ENCODE results near the gene ANKRD11.
A peak's percentile ranks its signal among the peaks of the same experiment; 100 is the strongest.

Gene ANKRD11

DNA sequence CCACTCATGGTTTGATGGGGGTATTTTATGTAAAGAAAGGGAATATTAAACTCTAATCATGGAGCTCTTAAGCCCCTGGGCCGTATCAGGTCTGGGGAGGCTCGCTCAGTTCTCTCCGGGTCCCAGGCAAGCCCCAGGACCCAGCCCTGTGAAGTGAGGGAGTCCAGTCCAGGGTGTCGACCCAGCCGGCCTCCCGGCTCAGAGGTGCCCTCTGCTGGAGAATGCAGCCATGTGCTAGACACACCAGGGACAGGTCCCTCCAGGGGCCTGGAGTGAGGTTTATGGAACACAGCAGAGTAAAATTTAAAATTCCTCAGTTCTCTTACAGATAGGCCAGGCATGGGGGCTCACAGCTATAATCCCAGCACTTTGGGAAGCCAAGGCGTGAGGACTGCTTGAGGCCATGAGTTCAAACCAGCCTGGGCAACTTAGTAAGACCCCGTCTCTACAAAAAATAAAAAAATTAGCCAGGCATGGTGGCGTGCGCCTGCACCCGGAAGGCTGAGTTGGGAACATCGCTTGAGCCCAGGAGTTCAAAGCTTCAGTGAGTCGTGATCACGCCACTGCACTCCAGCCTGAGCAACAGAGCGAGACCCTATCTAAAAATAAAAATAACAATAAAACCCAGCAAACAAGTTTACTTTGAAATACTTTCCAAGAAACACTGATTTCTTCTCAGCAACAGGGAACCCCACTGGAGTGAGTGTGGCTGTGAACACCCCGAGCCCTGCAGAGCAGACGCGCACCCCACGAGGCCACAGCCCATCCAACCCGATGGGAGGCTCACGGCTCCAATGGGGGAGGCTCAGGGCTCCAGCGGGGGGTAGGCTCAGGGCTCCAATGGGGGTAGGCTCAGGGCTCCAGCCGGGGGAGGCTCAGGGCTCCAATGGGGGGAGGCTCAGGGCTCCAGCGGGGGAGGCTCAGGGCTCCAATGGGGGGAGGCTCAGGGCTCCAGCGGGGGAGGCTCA is 200.6 kb downstream of the ANKRD11 start:
- DNase-seq (ENCODE audit: low read depth in 3 of 3, low spot score in 1 of 3): peak; percentile 19 to 58 (median 47)

DNA sequence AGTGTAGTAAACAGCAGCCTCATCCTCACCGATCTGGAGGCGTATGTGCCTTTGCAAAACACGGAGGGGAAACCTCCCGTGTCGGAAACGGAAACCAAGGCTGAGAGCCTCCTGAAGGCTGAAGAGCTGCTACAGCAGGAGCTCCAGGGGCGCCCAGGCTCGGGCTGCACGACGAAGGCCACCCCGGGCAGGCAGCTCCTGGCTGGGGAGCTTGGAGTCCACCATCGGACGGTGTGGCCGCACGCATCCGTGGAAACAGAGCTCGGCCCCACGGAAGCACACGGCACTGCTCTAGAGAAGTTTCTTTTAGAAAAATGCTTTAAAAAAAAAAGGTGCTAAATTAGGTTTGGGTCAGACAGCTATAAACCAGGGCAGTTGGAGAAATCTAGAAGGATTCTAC is 201.4 kb downstream of the ANKRD11 start:
- DNase-seq (ENCODE audit: low read depth in 3 of 3, low spot score in 1 of 3): no peak

DNA sequence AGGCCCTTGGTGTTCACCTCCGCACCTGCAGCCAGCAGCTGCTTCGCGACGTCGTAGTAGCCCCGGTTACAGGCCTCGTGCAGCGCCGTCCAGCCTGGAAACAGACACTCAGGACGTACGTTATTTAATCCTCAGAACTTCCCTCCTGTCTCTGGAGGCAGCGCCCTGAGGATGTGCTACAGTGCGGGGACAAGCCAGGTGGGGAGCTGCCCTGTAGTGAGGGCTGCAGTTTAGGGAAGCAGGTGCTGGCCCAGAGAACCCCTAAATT is 201.8 kb downstream of the ANKRD11 start:
- no peak for DNase-seq (ENCODE audit: low read depth in 3 of 3, low spot score in 1 of 3)

DNA sequence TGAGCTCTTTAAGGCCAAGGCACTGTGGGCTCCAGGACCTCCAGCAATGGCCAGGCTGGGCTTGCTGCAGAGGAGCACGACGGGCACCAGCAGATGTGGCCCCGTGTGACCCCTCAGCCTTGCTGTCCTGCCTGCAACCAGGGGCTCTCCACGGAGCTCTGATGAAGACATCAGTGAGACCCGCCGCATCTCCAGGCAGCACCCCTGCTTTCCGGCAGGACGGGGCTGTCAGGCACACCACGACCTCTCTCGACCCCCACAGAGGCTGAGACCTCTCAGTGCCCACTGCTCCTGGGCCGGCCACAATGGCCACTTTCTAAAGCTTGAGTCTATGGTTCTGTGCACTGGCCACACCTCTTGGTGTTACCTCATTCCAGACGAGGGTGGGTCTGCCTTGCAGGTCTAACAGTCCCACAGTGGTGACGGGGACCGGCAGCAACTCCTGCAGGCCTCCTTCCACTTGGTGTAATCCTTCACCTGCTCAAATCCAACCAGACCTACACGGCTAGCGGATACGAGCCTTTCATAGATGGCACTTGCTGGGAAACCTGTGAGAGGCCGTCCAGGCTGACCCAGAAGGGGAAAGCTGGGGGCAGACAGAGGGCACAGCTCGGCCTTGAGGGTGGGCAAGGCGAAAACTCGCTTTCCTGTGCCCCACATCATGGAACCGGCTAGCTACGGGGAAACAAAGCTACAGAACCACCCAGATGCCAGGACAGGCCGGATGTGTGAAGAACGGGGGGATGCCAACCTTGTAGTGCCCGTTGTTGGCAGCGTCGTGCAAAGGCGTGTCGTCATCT is 202.4 kb downstream of the ANKRD11 start:
- no peak for DNase-seq (ENCODE audit: low read depth in 3 of 3, low spot score in 1 of 3)

GRCh38 chr16:89286096-89286495 is 204.3 kb downstream of the ANKRD11 start:
- DNase-seq (ENCODE audit: low read depth in 3 of 3, low spot score in 1 of 3): no peak

DNA sequence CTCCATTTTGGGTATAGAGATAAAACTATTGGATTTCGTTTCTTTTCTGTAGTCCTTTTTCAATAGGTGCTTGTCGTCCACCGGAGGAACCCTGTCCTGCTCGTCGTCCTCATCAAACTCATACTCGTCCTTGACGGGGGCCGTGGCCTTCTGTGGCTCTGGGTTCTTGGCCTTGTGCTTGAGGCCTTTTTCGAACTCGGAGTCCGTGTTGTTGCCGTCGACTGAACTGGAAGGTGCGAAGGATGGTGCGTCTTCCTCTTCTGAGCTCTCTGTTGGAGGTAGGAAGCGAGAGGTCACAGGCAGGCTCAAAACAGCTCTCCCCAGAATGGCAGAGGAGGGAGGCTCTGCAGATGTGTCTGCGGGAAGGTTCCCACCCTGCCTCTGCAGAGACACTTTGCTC is 205.0 kb downstream of the ANKRD11 start:
- DNase-seq (ENCODE audit: low read depth in 3 of 3, low spot score in 1 of 3): no peak

GRCh38 chr16:89283449-89283848 is 206.9 kb downstream of the ANKRD11 start:
- DNase-seq (ENCODE audit: low read depth in 3 of 3, low spot score in 1 of 3): no peak

DNA sequence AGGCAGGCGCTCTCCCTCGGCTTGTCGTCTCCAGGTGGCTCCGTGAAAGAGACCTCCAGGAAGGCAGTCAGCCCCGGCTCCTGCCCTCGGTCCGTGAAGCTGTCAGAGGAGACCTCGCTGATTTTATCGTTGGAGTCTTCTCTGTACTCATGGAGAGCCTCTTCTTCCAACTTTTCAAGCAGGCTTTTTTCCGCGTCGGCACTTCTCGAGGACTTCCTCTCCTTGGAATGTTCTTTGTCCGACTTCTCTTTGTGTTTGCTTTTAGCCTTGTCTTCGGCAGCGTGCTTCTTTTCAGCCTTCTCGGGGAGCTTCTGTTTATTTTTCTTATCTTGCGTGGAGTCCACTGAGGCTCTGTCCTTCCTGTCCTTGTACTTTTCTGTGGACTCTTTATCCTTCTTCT is 207.8 kb downstream of the ANKRD11 start:
- DNase-seq (ENCODE audit: low read depth in 3 of 3, low spot score in 1 of 3): no peak

DNA sequence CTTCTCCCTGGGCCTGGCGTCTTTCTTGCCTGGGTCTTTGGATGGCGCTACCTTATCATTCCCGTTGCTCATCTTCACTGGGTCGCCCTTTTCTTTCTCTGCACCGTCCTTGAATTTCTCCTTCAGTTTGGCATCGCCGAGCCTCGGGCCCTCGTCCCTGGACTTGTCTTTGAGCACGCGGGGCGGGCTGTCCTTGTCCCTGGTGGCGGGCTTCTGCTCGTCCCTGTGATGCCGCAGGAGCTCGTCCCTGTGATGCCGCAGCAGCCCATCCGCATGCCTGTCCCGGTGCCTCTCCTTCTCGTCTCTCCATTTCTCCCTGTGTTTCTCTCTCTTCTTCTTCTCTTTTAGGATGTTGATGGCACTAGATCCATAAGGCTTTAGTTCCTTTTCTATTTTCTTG is 208.5 kb downstream of the ANKRD11 start:
- DNase-seq (ENCODE audit: low read depth in 3 of 3, low spot score in 1 of 3): no peak

GRCh38 chr16:89281189-89281577 is 209.2 kb downstream of the ANKRD11 start:
- DNase-seq (ENCODE audit: low read depth in 3 of 3, low spot score in 1 of 3): no peak

DNA sequence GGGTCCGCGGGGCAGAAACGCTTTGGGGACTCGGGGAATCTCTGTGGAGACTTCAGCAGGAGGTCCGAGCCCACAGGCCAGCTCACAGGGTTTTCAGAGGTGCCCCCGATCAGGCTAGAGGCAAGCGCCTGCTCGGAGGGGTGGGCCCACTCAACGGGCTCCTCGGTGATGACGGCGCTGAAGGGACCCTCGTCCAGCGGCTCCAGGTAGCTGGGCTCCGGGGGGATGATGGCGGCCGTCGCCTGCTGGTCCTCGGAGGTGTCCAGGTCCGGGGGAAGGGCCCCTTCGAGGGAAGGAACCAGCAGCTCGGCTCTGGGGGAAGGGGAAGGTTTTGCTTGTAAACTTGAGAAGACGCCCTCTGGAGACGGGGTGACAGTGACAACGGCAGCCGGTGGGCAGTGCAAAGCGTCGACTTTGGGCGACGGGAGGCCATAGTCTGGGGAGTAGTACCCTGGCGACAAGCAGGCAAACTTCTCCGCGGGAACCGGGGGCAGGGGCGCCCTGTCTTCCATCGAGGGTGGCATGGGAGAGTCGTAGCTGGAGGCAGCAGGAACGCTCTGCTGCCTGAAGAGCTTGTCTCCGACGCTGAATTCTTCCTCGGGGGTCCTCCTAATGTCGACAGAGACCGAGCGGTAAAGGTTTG is 209.7 kb downstream of the ANKRD11 start:
- DNase-seq (ENCODE audit: low read depth in 3 of 3, low spot score in 1 of 3): no peak

DNA sequence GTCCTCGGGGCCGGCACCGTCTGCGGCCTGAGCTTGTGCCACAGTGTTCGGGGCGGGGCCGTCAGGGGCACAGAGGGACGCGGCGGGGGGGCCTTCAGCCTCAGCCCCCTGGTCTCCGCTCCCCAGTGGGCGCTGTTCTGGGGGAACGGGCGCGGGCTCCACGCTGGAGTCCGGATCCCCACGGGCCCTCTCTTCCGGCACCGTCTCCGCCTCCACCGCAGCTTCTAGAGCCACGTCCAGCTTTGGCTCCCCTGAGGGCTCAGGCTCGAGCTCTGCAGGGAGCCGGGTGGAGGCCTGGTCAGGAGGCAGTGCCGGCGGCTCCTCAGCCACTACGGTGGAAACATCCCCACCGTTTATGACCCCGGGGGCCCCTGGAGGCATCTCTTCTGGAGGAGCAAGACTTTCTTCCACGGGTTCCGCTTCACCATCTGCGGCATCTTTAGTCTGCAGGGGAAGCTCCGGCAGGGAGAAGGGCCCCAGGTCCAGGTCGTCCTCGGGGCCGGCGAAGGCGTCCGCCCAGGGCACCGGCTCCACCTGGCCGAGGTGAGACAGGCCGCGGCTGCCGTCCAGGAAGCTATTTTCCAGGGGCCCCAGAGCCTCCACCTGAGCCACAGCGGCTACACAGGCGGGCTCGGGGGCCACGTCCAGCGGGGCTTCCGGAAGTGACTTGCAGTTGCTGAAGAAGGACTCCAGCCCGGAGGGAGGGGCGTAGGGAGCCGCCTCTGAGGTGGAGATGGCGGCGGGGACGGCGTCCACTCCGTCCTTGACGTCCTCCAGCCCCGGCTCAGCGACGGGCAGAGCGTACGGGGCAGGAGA is 210.5 kb downstream of the ANKRD11 start:
- no peak for DNase-seq (ENCODE audit: low read depth in 3 of 3, low spot score in 1 of 3)

DNA sequence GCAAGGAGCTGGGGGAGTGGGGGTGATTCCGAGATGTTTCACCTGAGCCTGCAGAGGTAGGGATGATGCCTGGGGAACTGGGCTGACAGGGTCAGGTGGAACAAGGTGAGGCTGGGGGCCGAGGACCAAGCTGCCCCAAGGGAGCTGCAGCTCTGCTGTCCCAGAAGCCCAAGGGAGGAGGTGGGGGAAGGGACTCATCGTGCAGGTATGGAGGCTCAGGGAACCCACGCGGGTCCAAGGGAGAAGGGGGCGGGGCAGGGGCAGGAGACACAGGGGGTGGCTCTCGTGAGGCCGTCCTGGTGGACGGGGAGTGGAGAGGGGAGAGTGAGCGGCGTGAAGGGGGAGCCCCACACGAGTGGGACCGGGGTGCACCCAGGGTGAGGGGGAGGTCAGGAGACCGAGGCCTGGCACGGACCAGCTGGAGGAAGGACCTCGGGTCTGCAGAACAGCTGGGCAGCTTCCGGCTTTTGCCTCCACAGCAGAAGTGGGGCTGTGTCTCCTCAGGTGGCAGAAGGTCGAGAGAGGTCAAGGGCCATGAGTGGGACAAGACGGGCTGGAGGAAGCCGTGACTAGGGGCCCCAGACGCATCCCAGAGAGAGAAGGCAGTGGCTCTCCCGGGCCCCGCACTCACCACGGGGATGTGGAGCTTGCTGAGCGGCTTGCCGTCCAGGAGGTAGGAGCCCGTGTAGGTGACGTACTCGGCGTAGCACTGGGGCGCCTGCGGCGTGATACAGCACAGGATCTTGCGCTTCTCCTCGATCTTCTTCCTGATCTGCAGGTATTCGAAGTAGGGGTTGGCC is 211.7 kb downstream of the ANKRD11 start:
- no peak for DNase-seq (ENCODE audit: low read depth in 3 of 3, low spot score in 1 of 3)

GRCh38 chr16:89277641-89278341 is 212.6 kb downstream of the ANKRD11 start:
- no peak for DNase-seq (ENCODE audit: low read depth in 3 of 3, low spot score in 1 of 3)

DNA sequence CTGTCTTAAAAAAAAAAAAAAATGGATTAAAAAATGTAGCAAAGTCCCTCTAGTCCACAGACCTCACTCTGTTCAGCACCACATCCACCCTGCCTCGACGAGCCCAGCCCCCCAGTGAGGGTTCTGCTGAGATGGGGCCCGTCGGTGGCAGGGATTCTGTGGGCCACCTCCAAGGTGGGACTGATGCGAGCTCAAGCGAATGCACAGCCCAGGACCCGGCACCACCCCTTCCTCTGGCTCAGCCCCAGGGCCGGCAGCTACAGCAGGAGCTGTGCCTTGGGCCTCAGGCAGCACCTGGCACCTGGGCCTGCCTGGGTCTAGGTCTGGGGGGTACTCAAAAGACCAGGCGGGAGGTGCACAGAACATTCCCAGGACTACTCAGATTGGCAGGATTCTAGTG is 213.3 kb downstream of the ANKRD11 start:
- no peak for DNase-seq (ENCODE audit: low read depth in 3 of 3, low spot score in 1 of 3)

DNA sequence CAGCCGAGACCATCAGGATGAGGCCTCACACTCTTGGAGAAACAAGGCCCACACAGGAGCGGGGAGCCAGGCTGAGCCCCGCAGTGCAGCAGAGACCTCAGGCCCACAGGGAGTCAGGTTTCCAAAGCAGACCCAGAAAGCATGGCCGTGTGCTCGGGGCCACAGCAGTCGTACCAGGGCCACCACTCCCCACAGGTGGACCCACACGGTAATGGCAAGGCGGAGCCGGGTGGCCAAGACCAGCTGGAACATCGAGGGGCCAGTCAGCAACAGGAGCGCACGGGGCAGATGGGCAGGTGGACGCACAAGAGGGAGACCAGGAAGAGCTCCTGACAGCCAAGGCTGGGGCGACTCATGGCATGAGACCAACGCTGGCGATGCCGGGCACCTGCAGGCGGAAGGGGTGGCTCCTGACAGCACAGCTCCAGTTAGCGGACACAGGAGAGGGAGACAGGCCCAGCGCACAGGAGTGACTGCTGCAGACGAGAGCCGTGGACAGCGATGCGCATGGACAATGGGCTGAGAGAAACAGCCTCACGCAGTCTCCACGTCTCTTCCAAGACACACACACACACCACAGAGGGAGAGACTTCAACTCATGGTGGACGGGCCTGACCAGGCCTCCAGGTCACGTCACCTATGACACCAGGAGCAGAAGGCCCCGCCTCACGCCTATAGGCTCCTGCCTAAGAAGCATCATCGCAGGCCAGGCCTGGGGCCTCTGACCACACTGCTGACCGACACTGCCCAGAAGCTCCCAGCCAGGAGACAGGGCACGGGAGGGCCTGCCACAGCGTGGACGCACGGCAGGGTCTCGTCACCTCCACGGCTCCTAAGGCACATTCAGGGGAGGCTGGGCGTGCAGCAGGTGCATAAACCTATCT is 214.3 kb downstream of the ANKRD11 start:
- DNase-seq (ENCODE audit: low read depth in 3 of 3, low spot score in 1 of 3): no peak

DNA sequence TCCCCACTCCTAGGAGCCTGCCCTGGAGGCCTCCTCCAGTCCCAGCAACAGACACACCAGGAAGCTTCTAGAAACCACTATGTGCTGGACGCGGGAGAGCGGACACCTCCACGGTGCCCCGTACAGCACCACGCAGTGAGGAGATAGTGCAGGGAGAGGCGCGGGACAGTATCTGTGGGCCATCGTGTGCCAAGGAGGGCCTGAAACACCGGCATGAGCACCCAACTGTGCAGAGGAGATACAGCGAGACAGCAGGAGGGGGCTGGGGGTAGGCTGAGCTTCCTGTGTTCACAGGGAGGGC is 215.1 kb downstream of the ANKRD11 start:
- no peak for DNase-seq (ENCODE audit: low read depth in 3 of 3, low spot score in 1 of 3)

DNA sequence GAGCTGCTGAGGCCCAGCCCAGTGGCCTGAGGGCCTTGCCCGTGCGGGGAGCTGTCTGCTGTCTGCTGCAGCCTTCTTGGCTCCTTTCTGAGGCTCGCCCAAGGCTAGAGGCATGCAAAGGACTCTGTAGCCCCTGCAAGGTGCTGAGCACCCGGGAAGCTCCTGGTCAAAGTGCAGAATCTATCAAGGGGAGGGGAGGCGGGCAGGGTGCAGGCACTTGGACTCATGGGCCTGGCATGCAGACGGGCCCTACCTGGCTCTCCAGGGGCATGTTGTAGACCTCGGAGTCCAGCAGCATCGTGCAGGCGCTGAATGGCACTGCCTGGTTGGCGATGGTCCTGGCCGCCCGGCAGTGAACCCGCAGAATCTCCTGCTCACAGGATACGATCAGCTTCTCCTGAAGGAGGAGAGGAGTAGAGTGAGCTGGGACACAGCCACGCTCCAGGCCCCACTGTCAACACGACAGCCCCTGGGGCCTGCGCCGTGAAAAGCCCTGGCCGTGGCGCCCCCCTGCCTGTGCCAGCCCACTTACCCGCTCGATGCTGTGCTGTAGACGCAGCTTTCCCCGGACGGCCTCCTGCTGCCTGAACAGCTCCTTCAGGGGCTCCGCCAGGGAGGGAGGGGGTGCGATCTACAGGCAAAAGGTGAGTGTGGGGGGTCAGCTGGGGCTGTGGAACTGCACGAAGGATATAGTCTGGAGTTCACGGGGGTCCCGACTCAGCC is 215.6 kb downstream of the ANKRD11 start:
- no peak for DNase-seq (ENCODE audit: low read depth in 3 of 3, low spot score in 1 of 3)

Measured in stimulated activated CD4-positive, alpha-beta T cell treated with anti-CD3 and anti-CD28 coated beads, TNF-alpha, amount 100 ng/mL, for 1 hour (primary cell).